Activated CD4-positive, alpha-beta T cell treated with anti-CD3 and anti-CD28 coated beads, Interleukin-2, Interleukin-4, amounts not matched to agents 100 ng/mL and 50 ng/mL, durations not matched to agents 16 hours and 8 hours (primary cell): ENCODE results near the gene ZNF544.
"Not testable (repeated sequence)": the region's sequence is repeated elsewhere in the genome, so short reads cannot be mapped to it uniquely, and the experiment has no call there.

Experiments used
- DNase-seq: peaks from one replicate; pipeline ENCODE4 v3.0.0-alpha.2; 2020; ENCODE audit warnings: low spot score

ZNF544 gene

GRCh38 chr19:58305065-58305931, 76.6 kb downstream of the ZNF544 start, which contains the start of gene ERVK3-1:
Gene ERVK3-1, plus strand, starts transcription at chr19:58305377. Its CDS starts 6,792 bp downstream, at chr19:58312169.
- peak; percentile 97 for DNase-seq

DNA sequence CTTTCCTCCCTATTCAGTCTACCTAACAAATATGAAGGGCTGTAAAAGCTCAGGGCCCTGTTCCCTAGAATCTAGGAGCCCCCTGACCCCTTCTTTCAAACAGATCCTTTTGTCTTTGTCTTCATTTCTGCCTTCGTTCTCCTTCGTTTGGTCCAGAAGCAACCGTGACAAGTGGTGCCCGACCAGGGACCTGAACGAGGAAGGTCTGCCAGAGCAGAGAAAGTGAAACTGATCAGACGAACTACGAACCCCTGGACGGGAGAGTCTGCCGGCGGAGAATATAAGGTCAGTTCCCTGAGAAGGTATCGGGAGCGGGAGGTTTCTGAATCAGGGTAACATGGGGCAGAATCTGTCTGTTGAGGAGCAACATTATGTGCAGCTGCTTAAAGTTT, 77.2 kb downstream of the ZNF544 start:
- DNase-seq: no peak

- no peak for DNase-seq
These were observed 79.0 kb downstream of the ZNF544 start for GRCh38 chr19:58307736-58308135.

GRCh38 chr19:58310685-58311084, 82.0 kb downstream of the ZNF544 start:
- not testable (repeated sequence) for DNase-seq

DNA sequence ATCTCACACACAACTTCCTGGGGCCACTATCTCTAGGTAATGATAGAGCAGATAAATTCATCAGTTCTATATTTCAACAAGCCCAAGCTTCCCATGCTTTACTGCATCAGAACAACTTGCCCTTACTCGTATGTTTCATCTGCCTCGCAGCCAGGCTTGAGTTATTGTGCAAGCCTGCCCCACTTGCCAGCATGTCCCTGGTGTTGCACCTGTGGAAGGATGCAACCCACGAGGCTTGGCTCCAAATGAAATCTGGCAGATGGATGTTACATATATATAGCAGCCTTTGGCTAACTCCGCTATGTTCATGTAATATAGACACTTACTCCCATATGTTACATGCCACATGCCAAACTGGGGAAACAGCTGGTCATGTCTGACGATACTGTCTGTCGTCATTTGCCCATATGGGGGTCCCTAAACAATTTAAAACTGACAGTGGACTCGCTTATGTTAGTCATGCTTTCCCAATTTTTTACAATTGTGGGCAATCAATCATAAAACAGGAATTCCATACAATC, 82.7 kb downstream of the ZNF544 start:
- no peak for DNase-seq
